ENCODE data around the gene CDC40.

- no peak for TF ChIP-seq CTCF (IDR thresholded peaks at IDR 0.05 in 2 of 3, conservative IDR thresholded peaks at IDR 0.05 in 1 of 3; ENCODE audit: control insufficient read depth in 2 of 3, extremely low read depth in 1 of 3, insufficient read depth in 1 of 3, low read depth in 3 of 3, low read length in 3 of 3)
- no peak for TF ChIP-seq ZNF384 (IDR thresholded peaks at IDR 0.05; ENCODE audit: borderline replicate concordance, low read depth, low read length)
- no peak for TF ChIP-seq CBX3 (IDR thresholded peaks at IDR 0.05; ENCODE audit: borderline replicate concordance, low read depth)
- TF ChIP-seq PRDM15 (CRISPR knock-in tag; IDR thresholded peaks at IDR 0.05), result no peak
- no peak for TF ChIP-seq ESRRA (IDR thresholded peaks at IDR 0.05; ENCODE audit: low read length)
- TF ChIP-seq POLR2A (IDR thresholded peaks at IDR 0.05; ENCODE audit: low read depth, low read length), result no peak
- no peak for TF ChIP-seq RAD51 (IDR thresholded peaks at IDR 0.05)
- TF ChIP-seq TARDBP (IDR thresholded peaks at IDR 0.05; ENCODE audit: borderline replicate concordance), result no peak
- TF ChIP-seq MLLT1 (IDR thresholded peaks at IDR 0.05), result no peak
These were observed 85.0 kb downstream of the CDC40 start for GRCh38 chr6:110265273-110265672.
